Measurements from ENCODE around the gene SNED1. TPM values are rescaled to one million over a fixed set of nuclear protein-coding genes. Genes with fewer than 3 reads are reported as not detected.

SNED1 gene
- total RNA-seq, 4 donors from 2014 or later, result 18.5 to 87.1 (median 21.9) TPM

DNA sequence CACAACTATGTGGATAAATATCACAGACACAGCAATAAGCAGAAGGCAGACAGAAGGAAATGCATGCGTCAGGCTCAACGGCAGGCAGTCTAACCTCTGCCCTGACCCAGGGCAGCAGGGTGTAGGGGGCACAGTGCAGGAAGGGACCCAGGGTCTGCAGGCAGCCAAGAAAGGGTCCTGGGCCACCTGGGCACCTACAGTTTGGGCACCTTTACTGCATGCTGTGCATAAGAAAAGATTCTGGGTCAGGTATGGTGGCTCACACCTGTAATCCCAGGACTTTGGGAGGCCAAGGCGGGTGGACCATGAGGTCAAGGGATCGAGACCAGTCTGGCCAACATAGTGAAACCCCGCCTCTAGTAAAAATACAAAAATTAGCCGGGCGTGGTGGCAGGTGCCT is 133.1 kb downstream of the SNED1 start:
- H3K4me1 ChIP-seq, result no peaks in the 10 kb centered on the region
- H3K27me3 ChIP-seq, result no peaks in the 10 kb centered on the region
- H3K27ac ChIP-seq, result no peak overlapping the region
- H3K36me3 ChIP-seq, result no peaks in the 10 kb centered on the region
- DNase-seq, result no peak
- intact Hi-C loops (cut with DNase I; ENCODE audit: low total_unique reads), result no loop called here
- H3K4me3 ChIP-seq, result no peak overlapping the region
- no peak for TF ChIP-seq POLR2A (IDR thresholded peaks at IDR 0.05)
- TF ChIP-seq, protein P1, sequence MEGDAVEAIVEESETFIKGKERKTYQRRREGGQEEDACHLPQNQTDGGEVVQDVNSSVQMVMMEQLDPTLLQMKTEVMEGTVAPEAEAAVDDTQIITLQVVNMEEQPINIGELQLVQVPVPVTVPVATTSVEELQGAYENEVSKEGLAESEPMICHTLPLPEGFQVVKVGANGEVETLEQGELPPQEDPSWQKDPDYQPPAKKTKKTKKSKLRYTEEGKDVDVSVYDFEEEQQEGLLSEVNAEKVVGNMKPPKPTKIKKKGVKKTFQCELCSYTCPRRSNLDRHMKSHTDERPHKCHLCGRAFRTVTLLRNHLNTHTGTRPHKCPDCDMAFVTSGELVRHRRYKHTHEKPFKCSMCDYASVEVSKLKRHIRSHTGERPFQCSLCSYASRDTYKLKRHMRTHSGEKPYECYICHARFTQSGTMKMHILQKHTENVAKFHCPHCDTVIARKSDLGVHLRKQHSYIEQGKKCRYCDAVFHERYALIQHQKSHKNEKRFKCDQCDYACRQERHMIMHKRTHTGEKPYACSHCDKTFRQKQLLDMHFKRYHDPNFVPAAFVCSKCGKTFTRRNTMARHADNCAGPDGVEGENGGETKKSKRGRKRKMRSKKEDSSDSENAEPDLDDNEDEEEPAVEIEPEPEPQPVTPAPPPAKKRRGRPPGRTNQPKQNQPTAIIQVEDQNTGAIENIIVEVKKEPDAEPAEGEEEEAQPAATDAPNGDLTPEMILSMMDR (IDR thresholded peaks at IDR 0.05), result no peak
- no peaks in the 10 kb centered on the region for H3K9me3 ChIP-seq

GRCh38 chr2:241132538-241133435 is 134.4 kb downstream of the SNED1 start:
- Histone ChIP-seq H3K9me3 (no peaks in the 10 kb centered on the region), H3K4me1 (no peaks in the 10 kb centered on the region), H3K27ac (no peak overlapping the region), H3K4me3 (no peak overlapping the region), H3K36me3 (no peaks in the 10 kb centered on the region), H3K27me3 (no peaks in the 10 kb centered on the region)
- no peak for TF ChIP-seq POLR2A (IDR thresholded peaks at IDR 0.05)
- TF ChIP-seq, protein P1 (IDR thresholded peaks at IDR 0.05), result no peak
- intact Hi-C loops (cut with DNase I; ENCODE audit: low total_unique reads), result no loop called here
- DNase-seq, result no peak

GRCh38 chr2:241133436-241133820 is 135.0 kb downstream of the SNED1 start:
- Histone ChIP-seq H3K4me1 (no peaks in the 10 kb centered on the region), H3K27ac (no peak overlapping the region), H3K9me3 (no peaks in the 10 kb centered on the region), H3K36me3 (no peaks in the 10 kb centered on the region), H3K4me3 (no peak overlapping the region), H3K27me3 (no peaks in the 10 kb centered on the region)
- DNase-seq, result no peak
- intact Hi-C loops (cut with DNase I; ENCODE audit: low total_unique reads), result no loop called here
- TF ChIP-seq, protein P1 (IDR thresholded peaks at IDR 0.05), result no peak
- TF ChIP-seq POLR2A (IDR thresholded peaks at IDR 0.05), result no peak

DNA sequence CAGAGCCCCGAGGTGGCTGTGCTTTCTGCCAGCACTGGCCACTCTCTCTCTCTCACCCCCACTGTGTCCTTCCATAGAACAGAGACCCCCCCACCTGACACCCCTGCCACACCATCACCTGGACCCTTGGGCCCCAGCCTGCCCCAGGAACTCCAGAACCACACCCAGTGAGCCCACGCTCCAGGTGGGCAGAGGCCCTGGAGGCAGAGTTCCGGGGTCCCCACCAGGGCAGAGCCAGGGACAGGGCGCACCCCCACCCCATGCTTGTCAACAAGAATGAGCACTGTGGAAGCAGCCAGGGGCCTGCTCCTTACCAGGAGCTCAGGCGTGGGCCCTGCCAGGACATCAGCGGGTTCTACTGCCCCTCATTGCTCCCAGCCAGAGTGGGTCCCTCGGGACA is 136.3 kb downstream of the SNED1 start:
- TF ChIP-seq, protein P1 (IDR thresholded peaks at IDR 0.05), result no peak
- TF ChIP-seq POLR2A (IDR thresholded peaks at IDR 0.05), result no peak
- Histone ChIP-seq H3K36me3 (no peaks in the 10 kb centered on the region), H3K4me1 (no peaks in the 10 kb centered on the region), H3K27me3 (no peaks in the 10 kb centered on the region), H3K27ac (no peak overlapping the region), H3K9me3 (no peaks in the 10 kb centered on the region), H3K4me3 (no peak overlapping the region)
- intact Hi-C loops (cut with DNase I; ENCODE audit: low total_unique reads), result no loop called here
- DNase-seq, result no peak

- intact Hi-C loops (cut with DNase I; ENCODE audit: low total_unique reads), result no loop called here
- no peak for DNase-seq
- TF ChIP-seq, protein P1 (IDR thresholded peaks at IDR 0.05), result no peak
- TF ChIP-seq POLR2A (IDR thresholded peaks at IDR 0.05), result no peak
- no peak overlapping the region for H3K4me3 ChIP-seq
- no peaks in the 10 kb centered on the region for H3K4me1 ChIP-seq
- no peaks in the 10 kb centered on the region for H3K36me3 ChIP-seq
- H3K9me3 ChIP-seq, result no peaks in the 10 kb centered on the region
- H3K27me3 ChIP-seq, result no peaks in the 10 kb centered on the region
- H3K27ac ChIP-seq, result no peak overlapping the region
These were observed 137.3 kb downstream of the SNED1 start for GRCh38 chr2:241135737-241136136.
